ENCODE measurements around the gene RC3H1. TPM values are rescaled to one million over a fixed set of nuclear protein-coding genes. Genes with fewer than 3 reads are reported as not detected.

The RC3H1 gene
- total and polyA plus RNA-seq, 2 of the 13 experiments (the other 11 are each of a cell fraction or from before 2014, with no cell fraction given): 11.2 to 19.6 TPM

- no TSS peak for BruUV-seq (replicated peaks)
- no peaks in the 10 kb centered on the region for H4K20me1 ChIP-seq (ENCODE audit: insufficient read depth, low read length)
- ATAC-seq (no peak), DNase-seq (ENCODE audit: low spot score) (no peak), FAIRE-seq (no peak)
- H2AFZ ChIP-seq (ENCODE audit: low read length): no peak overlapping the region
- H3K4me3 ChIP-seq (replicated peaks in 1 of 3; ENCODE audit: insufficient read depth in 1 of 3, low read depth in 2 of 3, low read length in 3 of 3): no peak overlapping the region
- H3K4me2 ChIP-seq (ENCODE audit: low read depth, low read length): no peak overlapping the region
- intact Hi-C loops (cut with micrococcal nuclease; ENCODE audit: unreplicated experiment) (no loop called here), in situ Hi-C loops (cut with HindIII; ENCODE audit: extremely low pct_ligation_motif_present, low pct_unique_long_range_greater_than_20kb) (no loop called here)
- no peaks in the 10 kb centered on the region for H3K27me3 ChIP-seq (ENCODE audit: control insufficient read depth in 1 of 2, insufficient read depth in 2 of 2, low read length in 2 of 2)
- no peak overlapping the region for H3K9ac ChIP-seq (ENCODE audit: insufficient read depth, low read depth, low read length)
- no peaks in the 10 kb centered on the region for H3K9me3 ChIP-seq (ENCODE audit: low read length)
- no peak overlapping the region for H3K27ac ChIP-seq (ENCODE audit: extremely low read length, insufficient read depth, low read length)
- TF ChIP-seq ZBTB7B (CRISPR knock-in tag; IDR thresholded peaks at IDR 0.05) (no peak), ZNF121 (CRISPR knock-in tag; IDR thresholded peaks at IDR 0.05) (peak; percentile 54; the same call in 1 of the 2 replicates)
- WGBS (ENCODE audit: low lambda C conversion rate): 99% methylated on average over 4 of the region's 4 CpGs
- H3K79me2 ChIP-seq (ENCODE audit: insufficient read depth, low read length): no peaks in the 10 kb centered on the region
- ChIA-PET CTCF (ENCODE audit: low intra/inter-chr PET ratio, low total read pairs) (no interaction called here), POLR2A (no interaction called here)
- peaks cover 7 to 69% of the 10 kb centered on the region in 2 experiments; a peak in 4 of 5 replicates for H3K36me3 ChIP-seq (replicated peaks in 1 of 2; ENCODE audit: control insufficient read depth in 1 of 2, insufficient read depth in 2 of 2, low read length in 2 of 2)
- no peaks in the 10 kb centered on the region for H3K4me1 ChIP-seq (ENCODE audit: insufficient read depth, low read length)
Measured at GRCh38 chr1:173948594-173948993, 73.6 kb downstream of the RC3H1 start.

- H3K4me1 ChIP-seq (ENCODE audit: insufficient read depth, low read length): no peaks in the 10 kb centered on the region
- POLR2A ChIA-PET: no interaction called here
- FAIRE-seq (no peak), DNase-seq (ENCODE audit: low spot score) (no peak), ATAC-seq (no peak)
- in situ Hi-C loops (cut with HindIII; ENCODE audit: extremely low pct_ligation_motif_present, low pct_unique_long_range_greater_than_20kb): no loop called here
- H3K9me3 ChIP-seq (ENCODE audit: low read length): no peaks in the 10 kb centered on the region
- no TSS peak for BruUV-seq (replicated peaks)
- no peaks in the 10 kb centered on the region for H4K20me1 ChIP-seq (ENCODE audit: insufficient read depth, low read length)
- H3K79me2 ChIP-seq (ENCODE audit: insufficient read depth, low read length): no peaks in the 10 kb centered on the region
- CTCF ChIA-PET (ENCODE audit: low intra/inter-chr PET ratio, low total read pairs): no interaction called here
- H2AFZ ChIP-seq (ENCODE audit: low read length): no peak overlapping the region
- H3K9ac ChIP-seq (ENCODE audit: insufficient read depth, low read depth, low read length): no peak overlapping the region
- no peak overlapping the region for H3K27ac ChIP-seq (ENCODE audit: extremely low read length, insufficient read depth, low read length)
- intact Hi-C loops (cut with micrococcal nuclease; ENCODE audit: unreplicated experiment): no loop called here
- 91% methylated on average over 4 of the region's 4 CpGs for WGBS (ENCODE audit: low lambda C conversion rate)
- H3K27me3 ChIP-seq (ENCODE audit: control insufficient read depth in 1 of 2, insufficient read depth in 2 of 2, low read length in 2 of 2): no peaks in the 10 kb centered on the region
- no peak overlapping the region for H3K4me3 ChIP-seq (replicated peaks in 1 of 3; ENCODE audit: insufficient read depth in 1 of 3, low read depth in 2 of 3, low read length in 3 of 3)
- H3K36me3 ChIP-seq (replicated peaks in 1 of 2; ENCODE audit: control insufficient read depth in 1 of 2, insufficient read depth in 2 of 2, low read length in 2 of 2): peaks cover 9 to 74% of the 10 kb centered on the region in 2 experiments
- no peak overlapping the region for H3K4me2 ChIP-seq (ENCODE audit: low read depth, low read length)
- no peak for TF ChIP-seq ZNF441 (CRISPR knock-in tag; IDR thresholded peaks at IDR 0.05; ENCODE audit: borderline replicate concordance)
- TF ChIP-seq, protein P1, sequence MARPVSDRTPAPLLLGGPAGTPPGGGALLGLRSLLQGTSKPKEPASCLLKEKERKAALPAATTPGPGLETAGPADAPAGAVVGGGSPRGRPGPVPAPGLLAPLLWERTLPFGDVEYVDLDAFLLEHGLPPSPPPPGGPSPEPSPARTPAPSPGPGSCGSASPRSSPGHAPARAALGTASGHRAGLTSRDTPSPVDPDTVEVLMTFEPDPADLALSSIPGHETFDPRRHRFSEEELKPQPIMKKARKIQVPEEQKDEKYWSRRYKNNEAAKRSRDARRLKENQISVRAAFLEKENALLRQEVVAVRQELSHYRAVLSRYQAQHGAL (CRISPR knock-in tag; IDR thresholded peaks at IDR 0.05; ENCODE audit: not compliant biosample characterization): no peak
- TF ChIP-seq NR0B2 (CRISPR knock-in tag; IDR thresholded peaks at IDR 0.05): no peak
- TF ChIP-seq ZNF839 (CRISPR knock-in tag; IDR thresholded peaks at IDR 0.05; ENCODE audit: borderline replicate concordance): no peak
- no peak for TF ChIP-seq ZNF792 (CRISPR knock-in tag; IDR thresholded peaks at IDR 0.05)
- TF ChIP-seq FOXP1 (IDR thresholded peaks at IDR 0.05): no peak
- TF ChIP-seq FOXP1 (CRISPR knock-in tag; IDR thresholded peaks at IDR 0.05): no peak
- no peak for TF ChIP-seq MLLT10 (CRISPR knock-in tag; IDR thresholded peaks at IDR 0.05)
- no peak for TF ChIP-seq E2F5 (CRISPR knock-in tag; conservative IDR thresholded peaks at IDR 0.05)
- TF ChIP-seq, protein P2, sequence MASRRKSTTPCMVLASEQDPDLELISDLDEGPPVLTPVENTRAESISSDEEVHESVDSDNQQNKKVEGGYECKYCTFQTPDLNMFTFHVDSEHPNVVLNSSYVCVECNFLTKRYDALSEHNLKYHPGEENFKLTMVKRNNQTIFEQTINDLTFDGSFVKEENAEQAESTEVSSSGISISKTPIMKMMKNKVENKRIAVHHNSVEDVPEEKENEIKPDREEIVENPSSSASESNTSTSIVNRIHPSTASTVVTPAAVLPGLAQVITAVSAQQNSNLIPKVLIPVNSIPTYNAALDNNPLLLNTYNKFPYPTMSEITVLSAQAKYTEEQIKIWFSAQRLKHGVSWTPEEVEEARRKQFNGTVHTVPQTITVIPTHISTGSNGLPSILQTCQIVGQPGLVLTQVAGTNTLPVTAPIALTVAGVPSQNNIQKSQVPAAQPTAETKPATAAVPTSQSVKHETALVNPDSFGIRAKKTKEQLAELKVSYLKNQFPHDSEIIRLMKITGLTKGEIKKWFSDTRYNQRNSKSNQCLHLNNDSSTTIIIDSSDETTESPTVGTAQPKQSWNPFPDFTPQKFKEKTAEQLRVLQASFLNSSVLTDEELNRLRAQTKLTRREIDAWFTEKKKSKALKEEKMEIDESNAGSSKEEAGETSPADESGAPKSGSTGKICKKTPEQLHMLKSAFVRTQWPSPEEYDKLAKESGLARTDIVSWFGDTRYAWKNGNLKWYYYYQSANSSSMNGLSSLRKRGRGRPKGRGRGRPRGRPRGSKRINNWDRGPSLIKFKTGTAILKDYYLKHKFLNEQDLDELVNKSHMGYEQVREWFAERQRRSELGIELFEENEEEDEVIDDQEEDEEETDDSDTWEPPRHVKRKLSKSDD (CRISPR knock-in tag; IDR thresholded peaks at IDR 0.05; ENCODE audit: low read depth): no peak
- no peak for TF ChIP-seq LCORL (IDR thresholded peaks at IDR 0.05)
- TF ChIP-seq LCORL (CRISPR knock-in tag; IDR thresholded peaks at IDR 0.05): no peak
- no peak for TF ChIP-seq ZSCAN21 (CRISPR knock-in tag; IDR thresholded peaks at IDR 0.05; ENCODE audit: borderline replicate concordance)
Measured at GRCh38 chr1:173946380-173946921, 75.7 kb downstream of the RC3H1 start.

Data from HepG2 (cell line).